Calu3 (cell line): Measurements from ENCODE around the gene ZDHHC5. TPM values are rescaled to one million over a fixed set of nuclear protein-coding genes. Genes with fewer than 3 reads are reported as not detected.

ENCODE experiments used
- BruUV-seq: library from RNA; stranded (reverse); fragments of 400-500 nt; replicated peaks from 2 replicates; lab custom pipeline; 2021; lab: Mats Ljungman, UMichigan
- CTCF ChIA-PET: fragments of 300-600 bp; sonication (Branson Sonifier 250); formaldehyde crosslinking; loops from one replicate; lab custom pipeline; 2022; ENCODE audit warnings: antibody characterized with exemption; lab: Charles Lee
- DNase-seq: peaks from one replicate; pipeline ENCODE4 v3.0.0; 2022
- H3K27ac Mint-ChIP-seq: one replicate; pipeline ENCODE4 v1.8.0; 2022; ENCODE audit warnings: mixed read lengths; ENCODE audit not compliant: unreplicated experiment
- H3K27me3 Mint-ChIP-seq: one replicate; pipeline ENCODE4 v1.8.0; 2022; ENCODE audit warnings: mixed read lengths; ENCODE audit not compliant: unreplicated experiment
- H3K36me3 Mint-ChIP-seq: one replicate; pipeline ENCODE4 v1.8.0; 2022; ENCODE audit warnings: mild to moderate bottlenecking, moderate library complexity, mixed read lengths; ENCODE audit not compliant: insufficient read depth, unreplicated experiment
- H3K4me1 Mint-ChIP-seq: one replicate; pipeline ENCODE4 v1.8.0; 2022; ENCODE audit warnings: mild to moderate bottlenecking, low read depth, mixed read lengths; ENCODE audit not compliant: unreplicated experiment
- H3K4me3 Mint-ChIP-seq: one replicate; pipeline ENCODE4 v1.8.0; 2022; ENCODE audit warnings: mild to moderate bottlenecking, low read depth, moderate library complexity, mixed read lengths; ENCODE audit not compliant: unreplicated experiment
- H3K9me3 Mint-ChIP-seq: one replicate; pipeline ENCODE4 v1.8.0; 2022; ENCODE audit warnings: low read depth, mixed read lengths; ENCODE audit not compliant: unreplicated experiment
- intact Hi-C: fragments of 100-400 bp; cut with micrococcal nuclease; formaldehyde crosslinking; loops from one replicate; pipeline ENCODE4 v1.10.0; 2022; ENCODE audit not compliant: unreplicated experiment
- total RNA-seq: library from RNA; stranded (reverse); gene quantifications from 2 replicates; pipeline ENCODE4 v1.2.3, GENCODE V29; 2022
- TF ChIP-seq, protein P1 (sequence below): fragments of 200-600 bp; IDR thresholded peaks from one replicate; pipeline ENCODE4 v1.8.0; 2022; ENCODE audit warnings: antibody characterized with exemption; ENCODE audit not compliant: unreplicated experiment

Gene ZDHHC5
- total RNA-seq, 1 experiment from 2014 or later = 85.9 TPM

DNA sequence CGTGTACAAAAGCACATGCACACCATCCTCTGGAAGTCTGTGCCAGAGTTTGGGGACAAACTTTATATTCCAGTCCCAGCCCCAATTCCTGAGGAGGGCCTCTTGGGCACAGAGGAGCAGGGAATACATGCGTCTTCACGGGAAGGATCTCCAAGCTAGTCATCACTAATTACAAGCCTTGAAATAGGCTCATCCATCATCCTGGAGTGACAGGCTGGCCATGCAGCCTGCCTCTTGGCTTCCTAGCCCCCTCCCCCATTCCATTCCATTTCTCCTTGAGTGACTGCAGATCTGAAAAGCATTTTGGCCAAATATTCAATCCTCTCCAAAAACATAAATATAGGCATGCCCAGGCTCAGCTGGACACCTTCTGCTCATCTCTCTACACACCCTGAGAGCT lies 45.7 kb upstream of the ZDHHC5 start:
- CTCF ChIA-PET = no interaction called here
- intact Hi-C loops = no loop called here
- Mint-ChIP-seq H3K9me3 (no peaks in the 10 kb centered on the region), H3K4me3 (no peak overlapping the region), H3K36me3 (no peaks in the 10 kb centered on the region), H3K27me3 (no peaks in the 10 kb centered on the region), H3K4me1 (no peaks in the 10 kb centered on the region), H3K27ac (no peak overlapping the region)
- TF ChIP-seq, protein P1, sequence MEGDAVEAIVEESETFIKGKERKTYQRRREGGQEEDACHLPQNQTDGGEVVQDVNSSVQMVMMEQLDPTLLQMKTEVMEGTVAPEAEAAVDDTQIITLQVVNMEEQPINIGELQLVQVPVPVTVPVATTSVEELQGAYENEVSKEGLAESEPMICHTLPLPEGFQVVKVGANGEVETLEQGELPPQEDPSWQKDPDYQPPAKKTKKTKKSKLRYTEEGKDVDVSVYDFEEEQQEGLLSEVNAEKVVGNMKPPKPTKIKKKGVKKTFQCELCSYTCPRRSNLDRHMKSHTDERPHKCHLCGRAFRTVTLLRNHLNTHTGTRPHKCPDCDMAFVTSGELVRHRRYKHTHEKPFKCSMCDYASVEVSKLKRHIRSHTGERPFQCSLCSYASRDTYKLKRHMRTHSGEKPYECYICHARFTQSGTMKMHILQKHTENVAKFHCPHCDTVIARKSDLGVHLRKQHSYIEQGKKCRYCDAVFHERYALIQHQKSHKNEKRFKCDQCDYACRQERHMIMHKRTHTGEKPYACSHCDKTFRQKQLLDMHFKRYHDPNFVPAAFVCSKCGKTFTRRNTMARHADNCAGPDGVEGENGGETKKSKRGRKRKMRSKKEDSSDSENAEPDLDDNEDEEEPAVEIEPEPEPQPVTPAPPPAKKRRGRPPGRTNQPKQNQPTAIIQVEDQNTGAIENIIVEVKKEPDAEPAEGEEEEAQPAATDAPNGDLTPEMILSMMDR = no peak
- BruUV-seq = no TSS peak
- no peak for DNase-seq

DNA sequence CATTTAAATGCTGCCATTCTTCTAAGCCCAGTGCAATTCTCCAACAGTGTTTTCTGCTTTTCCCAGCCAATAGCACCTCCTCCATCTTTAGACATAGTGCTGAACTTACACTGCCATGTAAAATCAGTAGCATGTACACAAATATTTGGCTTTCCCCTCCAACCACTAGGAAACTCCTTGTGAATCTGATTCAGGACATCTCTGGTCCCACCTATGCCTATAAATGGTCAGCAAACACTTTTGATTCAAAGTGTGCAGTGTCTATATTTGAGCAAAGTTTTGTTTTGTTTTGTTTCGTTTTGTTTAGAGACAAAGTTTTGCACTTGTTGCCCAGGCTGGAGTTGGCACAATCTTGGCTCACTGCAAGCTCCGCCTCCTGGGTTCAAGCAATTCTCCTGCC lies 43.0 kb upstream of the ZDHHC5 start:
- Mint-ChIP-seq H3K27me3 (no peaks in the 10 kb centered on the region), H3K4me3 (no peak overlapping the region), H3K4me1 (no peaks in the 10 kb centered on the region), H3K36me3 (no peaks in the 10 kb centered on the region), H3K27ac (no peak overlapping the region), H3K9me3 (peaks cover 3% of the 10 kb centered on the region)
- CTCF ChIA-PET = no interaction called here
- no peak for DNase-seq
- TF ChIP-seq, protein P1 = no peak
- intact Hi-C loops = no loop called here
- no TSS peak for BruUV-seq

DNA sequence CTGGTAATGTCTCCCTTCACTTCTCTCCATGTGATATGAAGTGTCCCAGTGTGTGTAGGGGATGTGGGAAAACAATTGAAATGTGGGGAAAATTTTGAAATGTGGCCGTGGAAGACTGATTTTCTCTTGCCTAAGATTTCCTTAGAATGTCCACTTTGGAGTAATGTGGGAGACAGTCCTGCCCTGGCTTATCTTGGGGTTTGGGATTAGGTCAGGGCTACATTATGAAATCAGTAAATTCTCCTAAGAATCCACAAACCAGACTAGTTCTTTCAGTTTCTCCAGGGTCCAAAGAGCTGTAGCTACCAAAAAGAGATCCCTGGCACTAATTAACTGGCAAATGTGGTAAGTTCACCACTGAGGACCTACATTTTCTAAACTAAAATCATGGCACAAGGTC lies 41.0 kb upstream of the ZDHHC5 start:
- CTCF ChIA-PET = no interaction called here
- DNase-seq = no peak
- TF ChIP-seq, protein P1 = no peak
- Mint-ChIP-seq H3K4me1 (no peaks in the 10 kb centered on the region), H3K9me3 (peaks cover 3% of the 10 kb centered on the region), H3K27me3 (peaks cover 17% of the 10 kb centered on the region), H3K27ac (no peak overlapping the region), H3K4me3 (no peak overlapping the region), H3K36me3 (no peaks in the 10 kb centered on the region)
- BruUV-seq = no TSS peak
- intact Hi-C loops = no loop called here

DNA sequence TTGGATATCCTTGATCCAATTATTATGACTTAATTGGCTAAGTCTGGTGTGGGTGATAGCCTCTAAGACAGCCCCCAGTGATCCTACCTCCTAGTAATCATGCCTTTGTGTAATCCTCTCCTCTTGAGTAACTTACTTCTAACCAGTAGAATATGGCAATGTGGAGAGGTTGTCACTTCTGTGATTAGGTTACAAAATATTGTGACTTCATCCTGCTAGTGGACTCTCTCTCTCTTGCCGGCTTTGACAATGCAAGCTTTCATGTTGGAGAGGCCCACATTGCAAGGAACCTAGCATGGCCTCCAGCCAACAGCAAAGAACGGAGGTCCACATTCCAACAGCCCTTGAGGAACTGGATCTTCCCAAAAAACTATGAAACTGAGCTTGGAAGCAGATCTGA lies 37.7 kb upstream of the ZDHHC5 start:
- intact Hi-C loops = no loop called here
- BruUV-seq = no TSS peak
- TF ChIP-seq, protein P1 = no peak
- Mint-ChIP-seq H3K9me3 (peaks cover 3% of the 10 kb centered on the region), H3K4me1 (no peaks in the 10 kb centered on the region), H3K4me3 (no peak overlapping the region), H3K27ac (no peak overlapping the region), H3K27me3 (peaks cover 41% of the 10 kb centered on the region), H3K36me3 (no peaks in the 10 kb centered on the region)
- CTCF ChIA-PET = no interaction called here
- no peak for DNase-seq
